A549 (cell line): ENCODE data around the gene MARS1. TPM values are rescaled to one million over a fixed set of nuclear protein-coding genes. Genes with fewer than 3 reads are reported as not detected.
A peak's percentile ranks its signal among the peaks of the same experiment; 100 is the strongest.

Source experiments
- ATAC-seq, 2 experiments: fragments of 200-7000 bp in 1 of 2; fragments of >200 bp in 1 of 2; cut with Nextera tagmentation in 1 of 2; cut with Tn5 transposase in 1 of 2; 3 replicates each; pipeline versions ENCODE4 v1.8.0 to v1.9.1; 2018 to 2020; ENCODE audit warnings: mild to moderate bottlenecking in 1 of 2, moderate library complexity in 1 of 2
- CTCF ChIA-PET: fragments of 300-600 bp; sonication (Branson Sonifier 250); formaldehyde crosslinking; extraction: SDS; loops from one replicate; lab custom pipeline; 2021; ENCODE audit warnings: antibody characterized with exemption, inconsistent platforms; lab: Yijun Ruan, JAX
- POLR2A ChIA-PET: fragments of 350-600 bp; formaldehyde crosslinking; extraction: SDS; loops from one replicate; lab custom pipeline; 2021; ENCODE audit warnings: antibody characterized with exemption, inconsistent platforms; lab: Yijun Ruan, JAX
- DNase-seq, 2 experiments: peaks; one replicate each; pipeline versions ENCODE4 v3.0.0 to v3.0.0-alpha.2; 2011 to 2016; ENCODE audit warnings: low read depth in 1 of 2, low spot score in 1 of 2
- FAIRE-seq: peaks from 2 replicates; lab custom pipeline; 2011; peaks lifted over from hg19 to GRCh38; lab: Jason Lieb, UNC
- H3K27ac ChIP-seq, 2 experiments: fragments of >200 bp; sonication (Bioruptor Twin); formaldehyde crosslinking; 3 replicates each; pipeline ENCODE4 v1.5.1; 2016 to 2017
- H3K4me1 ChIP-seq: fragments of >200 bp; sonication (Bioruptor Twin); formaldehyde crosslinking; 3 replicates; pipeline ENCODE4 v1.6.1; 2016
- H3K4me2 ChIP-seq: fragments of >200 bp; sonication (Bioruptor Twin); formaldehyde crosslinking; 3 replicates; pipeline ENCODE4 v1.6.1; 2016
- H3K4me3 ChIP-seq: fragments of >200 bp; sonication (Bioruptor Twin); formaldehyde crosslinking; 3 replicates; pipeline ENCODE4 v1.5.1; 2016
- H3K9me3 ChIP-seq: fragments of >200 bp; sonication (Bioruptor Twin); formaldehyde crosslinking; 3 replicates; pipeline ENCODE4 v1.6.1; 2016
- CBX2 ChIP-seq: fragments of 200-600 bp; sonication (generic); IDR thresholded peaks from 2 replicates; pipeline ENCODE4 v1.6.1; 2016; ENCODE audit warnings: low read depth, mild to moderate bottlenecking, borderline replicate concordance
- CBX8 ChIP-seq: fragments of 200-600 bp; sonication (generic); IDR thresholded peaks from 2 replicates; pipeline ENCODE4 v1.6.1; 2016
- CEBPB ChIP-seq, 2 experiments: fragments of >200 bp in 1 of 2; sonication (Bioruptor Twin) in 1 of 2; formaldehyde crosslinking in 1 of 2; IDR thresholded peaks; 2 replicates each; pipeline ENCODE4 v1.6.1; 2012 to 2016
- EP300 ChIP-seq, 2 experiments: fragments of >200 bp; sonication (Bioruptor Twin); formaldehyde crosslinking; IDR thresholded peaks; 2 replicates in 1 of 2; 3 replicates in 1 of 2; pipeline ENCODE4 v1.6.1; 2016 to 2017
- FOSB ChIP-seq: fragments of 250-450 bp; sonication (Bioruptor Pico); IDR thresholded peaks from 2 replicates; pipeline ENCODE4 v1.5.0; 2020; ENCODE audit warnings: mild to moderate bottlenecking, moderate library complexity
- FOXS1 ChIP-seq: fragments of 250-450 bp; sonication (Bioruptor Pico); IDR thresholded peaks from 2 replicates; pipeline ENCODE4 v1.5.0; 2020; ENCODE audit warnings: mild to moderate bottlenecking, moderate library complexity
- GATA3 ChIP-seq: IDR thresholded peaks from 2 replicates; pipeline ENCODE4 v1.6.1; 2012; ENCODE audit warnings: borderline replicate concordance
- HOXB13 ChIP-seq: fragments of 250-450 bp; sonication (Bioruptor Pico); IDR thresholded peaks from 2 replicates; pipeline ENCODE4 v1.5.0; 2020; ENCODE audit warnings: low read depth, mild to moderate bottlenecking, moderate library complexity
- HOXB5 ChIP-seq: fragments of 250-450 bp; sonication (Bioruptor Pico); IDR thresholded peaks from 2 replicates; pipeline ENCODE4 v1.5.0; 2020; ENCODE audit warnings: mild to moderate bottlenecking, moderate library complexity
- JUN ChIP-seq, 2 experiments: fragments of >200 bp; sonication (Bioruptor Twin); formaldehyde crosslinking; IDR thresholded peaks; 2 replicates in 1 of 2; 3 replicates in 1 of 2; pipeline ENCODE4 v1.6.1; 2016 to 2017
- JUNB ChIP-seq: fragments of >200 bp; sonication (Bioruptor Twin); formaldehyde crosslinking; IDR thresholded peaks from 2 replicates; pipeline ENCODE4 v1.6.1; 2016
- MAFK ChIP-seq: fragments of 450-650 bp; IDR thresholded peaks from 2 replicates; pipeline ENCODE4 v1.6.1; 2014; ENCODE audit not compliant: partially characterized antibody
- MAX ChIP-seq: IDR thresholded peaks from 2 replicates; pipeline ENCODE4 v1.6.1; 2012
- MAZ ChIP-seq: fragments of 150-350 bp; IDR thresholded peaks from 2 replicates; pipeline ENCODE4 v1.6.1; 2014; ENCODE audit warnings: antibody characterized with exemption, low read depth, low read length, borderline replicate concordance
- MYC ChIP-seq: IDR thresholded peaks from 2 replicates; pipeline ENCODE4 v1.6.1; 2012; ENCODE audit warnings: mild to moderate bottlenecking, inconsistent platforms, low read length, improper control_type of control experiment, borderline replicate concordance
- NFE2L2 ChIP-seq: fragments of 150-350 bp; conservative IDR thresholded peaks from 2 replicates; pipeline ENCODE4 v1.6.1; 2014; ENCODE audit warnings: low read length
- POLR2A ChIP-seq: IDR thresholded peaks from 2 replicates; pipeline ENCODE4 v1.6.1; 2012; ENCODE audit warnings: mild to moderate bottlenecking, low read length
- RFX5 ChIP-seq: fragments of 450-650 bp; IDR thresholded peaks from 2 replicates; pipeline ENCODE4 v1.7.1; 2014; ENCODE audit warnings: antibody characterized with exemption, mild to moderate bottlenecking, moderate library complexity
- RNF2 ChIP-seq: fragments of 200-600 bp; sonication (generic); IDR thresholded peaks from 2 replicates; pipeline ENCODE4 v1.6.1; 2016; ENCODE audit warnings: low read depth, mild to moderate bottlenecking, antibody characterized with exemption, moderate library complexity, borderline replicate concordance
- TFCP2L1 ChIP-seq: fragments of 250-450 bp; sonication (Bioruptor Pico); IDR thresholded peaks from 2 replicates; pipeline ENCODE4 v1.5.0; 2021; ENCODE audit warnings: mild to moderate bottlenecking
- TP53 ChIP-seq: fragments of 250-450 bp; sonication (Bioruptor Pico); IDR thresholded peaks from 2 replicates; pipeline ENCODE4 v1.5.0; 2021; ENCODE audit warnings: mild to moderate bottlenecking, moderate library complexity
- ZC3H11A ChIP-seq: fragments of 450-650 bp; IDR thresholded peaks from 2 replicates; pipeline ENCODE4 v1.6.1; 2014; ENCODE audit warnings: antibody characterized with exemption, mild to moderate bottlenecking
- ZNF302 ChIP-seq: fragments of 250-450 bp; sonication (Bioruptor Pico); IDR thresholded peaks from 2 replicates; pipeline ENCODE4 v1.9.0; 2021; ENCODE audit warnings: inconsistent platforms, mild to moderate bottlenecking, moderate library complexity
- ZSCAN20 ChIP-seq: fragments of 250-450 bp; sonication (Bioruptor Pico); IDR thresholded peaks from 2 replicates; pipeline ENCODE4 v1.8.0; 2022; ENCODE audit warnings: mild to moderate bottlenecking, moderate library complexity
- WGBS: methylation state at CpG from one replicate; pipeline ENCODE4 v1.1.6; 2017; ENCODE audit errors: missing lambda C conversion rate; 5-methylcytosine and 5-hydroxymethylcytosine counted together
- polyA plus RNA-seq, 4 experiments: library from polyadenylated mRNA; depleted of rRNA in 3 of 4; stranded (reverse); fragments of >200 nt; fragmentation: RNase III in 1 of 4; extraction: RNeasy Plus Mini Kit Qiagen cat#74134 plus additional on column Dnase treatment in 1 of 4; gene quantifications; 2 replicates in 3 of 4; 3 replicates in 1 of 4; pipeline ENCODE4 v1.2.3, GENCODE V29; 2011 to 2017
- TF ChIP-seq, protein P1 (sequence below): IDR thresholded peaks from 2 replicates; pipeline ENCODE4 v1.6.1; 2012; ENCODE audit warnings: low read depth, borderline replicate concordance
- TF ChIP-seq, protein P2 (sequence below): fragments of 250-450 bp; sonication (Bioruptor Pico); IDR thresholded peaks from 2 replicates; pipeline ENCODE4 v1.5.0; 2021; ENCODE audit warnings: mild to moderate bottlenecking, moderate library complexity, borderline replicate concordance
- TF ChIP-seq, protein P3 (sequence below): IDR thresholded peaks from 2 replicates; pipeline ENCODE4 v1.6.1; 2012
- TF ChIP-seq, protein P4 (sequence below): fragments of >200 bp; sonication (Bioruptor Twin); formaldehyde crosslinking; IDR thresholded peaks from 3 replicates; pipeline ENCODE4 v1.6.1; 2016

MARS1 gene
- polyA plus RNA-seq, 2 of the 4 experiments (the other 2 are of a cell fraction): 227 to 372 TPM

GRCh38 chr12:57454213-57454565 is 33.7 kb upstream of the MARS1 start:
- no peak for DNase-seq
- POLR2A ChIA-PET: interaction anchor here (0.7 kb wide), 1 partner anchor 66 kb away, joined by 3 read pairs; the partner anchor contains the start of gene DDIT3
- H3K4me2 ChIP-seq: peak overlapping the region; percentile 97
- H3K4me3 ChIP-seq: no peak overlapping the region
- peaks cover 77% of the 10 kb centered on the region for H3K4me1 ChIP-seq
- WGBS: 91% methylated on average over 2 of the region's 2 CpGs
- TF ChIP-seq HOXB13 (CRISPR knock-in tag): no peak
- TF ChIP-seq MYC: no peak
- TF ChIP-seq RFX5: no peak
- no peak for TF ChIP-seq TFCP2L1 (CRISPR knock-in tag)
- no peak for TF ChIP-seq ZC3H11A
- no peak for TF ChIP-seq HOXB5
- no peak for TF ChIP-seq FOSB (CRISPR knock-in tag)
- no peak for TF ChIP-seq CEBPB (IDR thresholded peaks at IDR 0.05)
- TF ChIP-seq, protein P1, sequence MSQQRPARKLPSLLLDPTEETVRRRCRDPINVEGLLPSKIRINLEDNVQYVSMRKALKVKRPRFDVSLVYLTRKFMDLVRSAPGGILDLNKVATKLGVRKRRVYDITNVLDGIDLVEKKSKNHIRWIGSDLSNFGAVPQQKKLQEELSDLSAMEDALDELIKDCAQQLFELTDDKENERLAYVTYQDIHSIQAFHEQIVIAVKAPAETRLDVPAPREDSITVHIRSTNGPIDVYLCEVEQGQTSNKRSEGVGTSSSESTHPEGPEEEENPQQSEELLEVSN: no peak
- TF ChIP-seq TP53 (CRISPR knock-in tag): no peak
- TF ChIP-seq RNF2: no peak
- TF ChIP-seq, protein P2, sequence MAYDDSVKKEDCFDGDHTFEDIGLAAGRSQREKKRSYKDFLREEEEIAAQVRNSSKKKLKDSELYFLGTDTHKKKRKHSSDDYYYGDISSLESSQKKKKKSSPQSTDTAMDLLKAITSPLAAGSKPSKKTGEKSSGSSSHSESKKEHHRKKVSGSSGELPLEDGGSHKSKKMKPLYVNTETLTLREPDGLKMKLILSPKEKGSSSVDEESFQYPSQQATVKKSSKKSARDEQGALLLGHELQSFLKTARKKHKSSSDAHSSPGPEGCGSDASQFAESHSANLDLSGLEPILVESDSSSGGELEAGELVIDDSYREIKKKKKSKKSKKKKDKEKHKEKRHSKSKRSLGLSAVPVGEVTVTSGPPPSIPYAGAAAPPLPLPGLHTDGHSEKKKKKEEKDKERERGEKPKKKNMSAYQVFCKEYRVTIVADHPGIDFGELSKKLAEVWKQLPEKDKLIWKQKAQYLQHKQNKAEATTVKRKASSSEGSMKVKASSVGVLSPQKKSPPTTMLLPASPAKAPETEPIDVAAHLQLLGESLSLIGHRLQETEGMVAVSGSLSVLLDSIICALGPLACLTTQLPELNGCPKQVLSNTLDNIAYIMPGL (CRISPR knock-in tag): no peak
- no peak for TF ChIP-seq POLR2A
- TF ChIP-seq MAFK: no peak
- no peak for TF ChIP-seq MAZ
- TF ChIP-seq NFE2L2: no peak
- no peak for TF ChIP-seq CBX8
- TF ChIP-seq FOXS1 (CRISPR knock-in tag): no peak
- TF ChIP-seq, protein P3, sequence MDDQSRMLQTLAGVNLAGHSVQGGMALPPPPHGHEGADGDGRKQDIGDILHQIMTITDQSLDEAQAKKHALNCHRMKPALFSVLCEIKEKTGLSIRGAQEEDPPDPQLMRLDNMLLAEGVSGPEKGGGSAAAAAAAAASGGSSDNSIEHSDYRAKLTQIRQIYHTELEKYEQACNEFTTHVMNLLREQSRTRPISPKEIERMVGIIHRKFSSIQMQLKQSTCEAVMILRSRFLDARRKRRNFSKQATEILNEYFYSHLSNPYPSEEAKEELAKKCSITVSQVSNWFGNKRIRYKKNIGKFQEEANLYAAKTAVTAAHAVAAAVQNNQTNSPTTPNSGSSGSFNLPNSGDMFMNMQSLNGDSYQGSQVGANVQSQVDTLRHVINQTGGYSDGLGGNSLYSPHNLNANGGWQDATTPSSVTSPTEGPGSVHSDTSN: no peak
- TF ChIP-seq, all 56 proteins: peak for 0
- ATAC-seq (no peak), FAIRE-seq (no peak)
- CTCF ChIA-PET: interaction anchor here (1.8 to 13.4 kb wide), 18 partner anchors 8 to 239 kb away, joined by 5 to 459 read pairs (median 34); partner anchors contain the start of genes GLI1, NXPH4 and STAC3
- no peaks in the 10 kb centered on the region for H3K9me3 ChIP-seq
- H3K27ac ChIP-seq: peak overlapping the region; percentile 92 to 99

GRCh38 chr12:57454566-57455373 is 33.1 kb upstream of the MARS1 start, which contains the start of gene INHBE:
INHBE (plus strand) TSS chr12:57455307; CDS start chr12:57455537, 230 bp downstream.
- H3K4me1 ChIP-seq: peaks cover 77% of the 10 kb centered on the region
- FAIRE-seq (no peak), DNase-seq (peak in 1 of 2 experiments; percentile 82), ATAC-seq (peak; percentile 6 to 16)
- H3K4me2 ChIP-seq: peak within 1 kb of the TSS; percentile 97
- WGBS: 58% methylated on average over 7 of the region's 10 CpGs
- H3K27ac ChIP-seq: peak within 1 kb of the TSS; percentile 92 to 99
- CTCF ChIA-PET: interaction anchor here (0.9 to 13.4 kb wide), 22 partner anchors 8 to 240 kb away, joined by 3 to 459 read pairs (median 22); partner anchors contain the start of genes GLI1, INHBC, NXPH4 and STAC3
- TF ChIP-seq EP300 (IDR thresholded peaks at IDR 0.05) (peak in 1 of 2 experiments; percentile 25; a peak in 1 of 5 replicates), JUN (IDR thresholded peaks at IDR 0.05) (peak; percentile 41 to 62; a peak in 2 of 5 replicates), ZSCAN20 (CRISPR knock-in tag) (no peak), ZNF302 (CRISPR knock-in tag) (no peak), CBX2 (no peak), CEBPB (IDR thresholded peaks at IDR 0.05) (peak; percentile 82 to 90), MAX (peak; percentile 66), GATA3 (no peak), JUNB (0 out of 2 replicates have a peak, but pooled peaks have one; percentile 10), RNF2 (no peak)
- TF ChIP-seq, protein P3: peak; percentile 48; the same call in 1 of the 2 replicates
- TF ChIP-seq, protein P4, sequence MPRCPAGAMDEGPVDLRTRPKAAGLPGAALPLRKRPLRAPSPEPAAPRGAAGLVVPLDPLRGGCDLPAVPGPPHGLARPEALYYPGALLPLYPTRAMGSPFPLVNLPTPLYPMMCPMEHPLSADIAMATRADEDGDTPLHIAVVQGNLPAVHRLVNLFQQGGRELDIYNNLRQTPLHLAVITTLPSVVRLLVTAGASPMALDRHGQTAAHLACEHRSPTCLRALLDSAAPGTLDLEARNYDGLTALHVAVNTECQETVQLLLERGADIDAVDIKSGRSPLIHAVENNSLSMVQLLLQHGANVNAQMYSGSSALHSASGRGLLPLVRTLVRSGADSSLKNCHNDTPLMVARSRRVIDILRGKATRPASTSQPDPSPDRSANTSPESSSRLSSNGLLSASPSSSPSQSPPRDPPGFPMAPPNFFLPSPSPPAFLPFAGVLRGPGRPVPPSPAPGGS: 0 out of 3 replicates have a peak, but pooled peaks have one; percentile 13
- H3K9me3 ChIP-seq: no peaks in the 10 kb centered on the region
- POLR2A ChIA-PET: interaction anchor here (0.6 to 0.7 kb wide), 3 partner anchors 66 to 179 kb away, joined by 3 read pairs; partner anchors contain the start of gene DDIT3
- peak within 1 kb of the TSS; percentile 7; the same call in 1 of the 3 replicates for H3K4me3 ChIP-seq
